GM12891 (cell line): Measurements from ENCODE around the gene UNC13C.

Experiments
- DNase-seq: peaks from one replicate; pipeline ENCODE4 v3.0.0; 2011; ENCODE audit warnings: low spot score; ENCODE audit not compliant: insufficient read length
- FAIRE-seq: peaks from 2 replicates; lab custom pipeline; 2011; peaks lifted over from hg19 to GRCh38; lab: Jason Lieb, UNC
- PAX5 ChIP-seq: IDR thresholded peaks from 2 replicates; pipeline ENCODE4 v1.6.1; 2011; ENCODE audit warnings: low read length, moderate library complexity, mild to moderate bottlenecking; ENCODE audit not compliant: insufficient read depth, severe bottlenecking
- POLR2A ChIP-seq: IDR thresholded peaks from 2 replicates; pipeline ENCODE4 v1.6.1; 2011; ENCODE audit warnings: low read depth, low read length, control low read depth
- POLR2AphosphoS5 ChIP-seq: IDR thresholded peaks from 2 replicates; pipeline ENCODE4 v1.6.1; 2011; ENCODE audit warnings: low read depth, low read length, control low read depth
- POU2F2 ChIP-seq: IDR thresholded peaks from 2 replicates; pipeline ENCODE4 v1.6.1; 2011; ENCODE audit warnings: low read depth, mild to moderate bottlenecking, control low read depth, low read length, moderate library complexity
- SPI1 ChIP-seq: IDR thresholded peaks from 2 replicates; pipeline ENCODE4 v1.6.1; 2011; ENCODE audit warnings: low read depth, low read length, control low read depth
- TAF1 ChIP-seq: IDR thresholded peaks from 2 replicates; pipeline ENCODE4 v1.6.1; 2011; ENCODE audit warnings: low read depth, low read length, control low read depth

UNC13C gene

GRCh38 chr15:54502416-54503075, 524.3 kb downstream of the UNC13C start:
- FAIRE-seq (no peak), DNase-seq (no peak)
- no peak for TF ChIP-seq POLR2A
- TF ChIP-seq TAF1 = no peak
- no peak for TF ChIP-seq PAX5
- no peak for TF ChIP-seq POU2F2
- TF ChIP-seq POLR2AphosphoS5 = no peak
- TF ChIP-seq SPI1 = no peak

- TF ChIP-seq POU2F2 (no peak), POLR2AphosphoS5 (no peak), POLR2A (no peak), PAX5 (no peak), TAF1 (no peak), SPI1 (no peak)
- DNase-seq (no peak), FAIRE-seq (no peak)
Measured at GRCh38 chr15:54504695-54505094, 526.5 kb downstream of the UNC13C start.

- no peak for DNase-seq
- no peak for TF ChIP-seq POU2F2
- TF ChIP-seq TAF1 = no peak
- TF ChIP-seq PAX5 = no peak
- no peak for TF ChIP-seq POLR2A
- TF ChIP-seq SPI1 = no peak
- no peak for TF ChIP-seq POLR2AphosphoS5
- FAIRE-seq = no peak
Measured at GRCh38 chr15:54506977-54507524, 528.8 kb downstream of the UNC13C start.

GRCh38 chr15:54514601-54515000, 536.4 kb downstream of the UNC13C start:
- no peak for DNase-seq
- FAIRE-seq = no peak
- no peak for TF ChIP-seq TAF1
- TF ChIP-seq POLR2AphosphoS5 = no peak
- no peak for TF ChIP-seq SPI1
- no peak for TF ChIP-seq POLR2A

GRCh38 chr15:54515664-54516582, 537.7 kb downstream of the UNC13C start:
- no peak for TF ChIP-seq POLR2A
- no peak for TF ChIP-seq POLR2AphosphoS5
- no peak for TF ChIP-seq SPI1
- TF ChIP-seq PAX5 = no peak
- no peak for TF ChIP-seq POU2F2
- TF ChIP-seq TAF1 = no peak
- DNase-seq (no peak), FAIRE-seq (no peak)

GRCh38 chr15:54517366-54517765, 539.1 kb downstream of the UNC13C start:
- DNase-seq (no peak), FAIRE-seq (no peak)
- TF ChIP-seq TAF1 = no peak
- TF ChIP-seq POU2F2 = no peak
- no peak for TF ChIP-seq POLR2AphosphoS5
- TF ChIP-seq SPI1 = no peak
- TF ChIP-seq POLR2A = no peak
- no peak for TF ChIP-seq PAX5

GRCh38 chr15:54518156-54518882, 540.1 kb downstream of the UNC13C start:
- TF ChIP-seq POLR2AphosphoS5 (no peak), SPI1 (no peak)
- no peak for FAIRE-seq
- no peak for DNase-seq

GRCh38 chr15:54519577-54519976, 541.3 kb downstream of the UNC13C start:
- DNase-seq = no peak
- FAIRE-seq = no peak
- no peak for TF ChIP-seq POU2F2

GRCh38 chr15:54520616-54521015, 542.4 kb downstream of the UNC13C start:
- no peak for FAIRE-seq
- no peak for TF ChIP-seq POLR2A
- TF ChIP-seq POLR2AphosphoS5 = no peak
- no peak for DNase-seq

- DNase-seq (no peak), FAIRE-seq (no peak)
- TF ChIP-seq POLR2A (no peak), POU2F2 (no peak)
Measured at GRCh38 chr15:54521206-54521605, 543.0 kb downstream of the UNC13C start.
